ENCODE measurements around the gene BAIAP2.

Gene BAIAP2

DNA sequence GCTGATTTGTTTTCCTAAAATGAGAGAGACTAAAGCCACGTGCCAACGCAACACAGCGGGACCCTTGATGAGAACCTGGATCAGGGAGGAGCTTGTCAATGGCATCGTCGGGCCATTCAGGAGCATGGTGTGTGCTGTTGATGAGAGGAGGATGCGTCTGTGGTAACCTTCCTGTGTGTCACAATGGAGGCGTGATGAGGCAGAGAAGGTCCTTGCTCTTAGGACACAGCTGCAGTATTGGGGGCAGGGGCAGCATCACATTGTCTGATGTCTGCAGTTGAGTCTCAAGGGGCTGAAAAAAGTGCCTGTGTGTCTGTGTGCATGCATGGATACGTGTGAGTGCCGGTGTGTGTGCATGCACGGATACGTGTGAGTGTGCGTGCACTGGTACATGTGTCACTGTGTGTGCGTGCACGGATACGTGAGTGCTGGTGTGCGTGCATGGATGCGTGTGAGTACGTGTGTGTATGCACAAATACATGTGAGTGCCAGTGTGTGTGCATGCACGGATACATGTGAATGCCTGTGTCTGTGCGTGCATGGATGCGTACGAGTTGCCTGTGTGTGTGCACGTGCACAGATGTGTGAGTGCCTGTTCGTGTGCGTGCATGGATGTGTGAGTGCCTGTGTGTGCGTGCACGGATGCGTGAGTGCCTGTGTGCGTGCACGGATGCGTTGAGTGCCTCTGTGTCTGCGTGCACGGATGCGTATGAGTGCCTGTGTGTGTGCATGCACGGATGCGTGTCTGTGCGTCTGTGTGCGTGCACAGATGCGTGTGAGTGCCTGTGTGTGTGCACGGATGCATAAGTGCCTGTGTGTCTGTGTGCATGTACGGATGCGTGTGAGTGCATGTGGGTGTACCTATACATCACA lies 39.3 kb downstream of the BAIAP2 start:
- Histone ChIP-seq H3K4me2 (ENCODE audit: low read depth, low read length, poor library complexity, severe bottlenecking) (no peak overlapping the region), H3K9ac (ENCODE audit: low read length) (no peak overlapping the region)
- TF ChIP-seq EZH2phosphoT487 (conservative IDR thresholded peaks at IDR 0.05; ENCODE audit: low read length): no peak
- no peak for TF ChIP-seq CTCF (IDR thresholded peaks at IDR 0.05; ENCODE audit: insufficient read depth, low read length, poor library complexity, severe bottlenecking)

GRCh38 chr17:81074875-81075274 lies 39.9 kb downstream of the BAIAP2 start:
- Histone ChIP-seq H2AFZ (ENCODE audit: low read depth, low read length, severe bottlenecking) (no peak overlapping the region), H3K9me2 (replicated peaks; ENCODE audit: insufficient read depth, low read length) (no peaks in the 10 kb centered on the region), H3K79me2 (ENCODE audit: insufficient read depth, low read length) (no peaks in the 10 kb centered on the region), H3K9me3 (ENCODE audit: insufficient read depth, low read length) (no peaks in the 10 kb centered on the region), H3K4me2 (ENCODE audit: low read depth, low read length, poor library complexity, severe bottlenecking) (no peak overlapping the region), H4K20me1 (ENCODE audit: low read depth, low read length) (no peaks in the 10 kb centered on the region), H3K27me3 (ENCODE audit: low read length) (no peaks in the 10 kb centered on the region), H3K9ac (ENCODE audit: low read length) (no peak overlapping the region), H3K4me3 (ENCODE audit: insufficient read depth, low read length, poor library complexity, severe bottlenecking) (no peak overlapping the region), H3K36me3 (ENCODE audit: low read length) (no peaks in the 10 kb centered on the region), H3K27ac (ENCODE audit: low read depth, low read length) (no peak overlapping the region), H3F3A (ENCODE audit: insufficient read depth) (no peaks in the 10 kb centered on the region)
- TF ChIP-seq CTCF (IDR thresholded peaks at IDR 0.05; ENCODE audit: insufficient read depth, low read length, poor library complexity, severe bottlenecking): no peak
- TF ChIP-seq EZH2phosphoT487 (conservative IDR thresholded peaks at IDR 0.05; ENCODE audit: low read length): no peak

More for the DNA sequence above, 39.3 kb downstream of the BAIAP2 start:
- H3K9me3 ChIP-seq (ENCODE audit: insufficient read depth, low read length): no peaks in the 10 kb centered on the region
- H3F3A ChIP-seq (ENCODE audit: insufficient read depth): no peaks in the 10 kb centered on the region
- no peaks in the 10 kb centered on the region for H3K36me3 ChIP-seq (ENCODE audit: low read length)
- no peaks in the 10 kb centered on the region for H3K79me2 ChIP-seq (ENCODE audit: insufficient read depth, low read length)
- no peaks in the 10 kb centered on the region for H4K20me1 ChIP-seq (ENCODE audit: low read depth, low read length)
- H3K9me2 ChIP-seq (replicated peaks; ENCODE audit: insufficient read depth, low read length): no peaks in the 10 kb centered on the region
- no peak overlapping the region for H3K4me3 ChIP-seq (ENCODE audit: insufficient read depth, low read length, poor library complexity, severe bottlenecking)
- no peak overlapping the region for H3K27ac ChIP-seq (ENCODE audit: low read depth, low read length)
- H3K27me3 ChIP-seq (ENCODE audit: low read length): no peaks in the 10 kb centered on the region
- no peak overlapping the region for H2AFZ ChIP-seq (ENCODE audit: low read depth, low read length, severe bottlenecking)

- no peaks in the 10 kb centered on the region for H3K9me3 ChIP-seq (ENCODE audit: insufficient read depth, low read length)
- no peaks in the 10 kb centered on the region for H3K27me3 ChIP-seq (ENCODE audit: low read length)
- no peak overlapping the region for H3K27ac ChIP-seq (ENCODE audit: low read depth, low read length)
- no peaks in the 10 kb centered on the region for H3F3A ChIP-seq (ENCODE audit: insufficient read depth)
- no peaks in the 10 kb centered on the region for H4K20me1 ChIP-seq (ENCODE audit: low read depth, low read length)
- no peaks in the 10 kb centered on the region for H3K9me2 ChIP-seq (replicated peaks; ENCODE audit: insufficient read depth, low read length)
- TF ChIP-seq EZH2phosphoT487 (conservative IDR thresholded peaks at IDR 0.05; ENCODE audit: low read length): no peak
- TF ChIP-seq CTCF (IDR thresholded peaks at IDR 0.05; ENCODE audit: insufficient read depth, low read length, poor library complexity, severe bottlenecking): no peak
- no peaks in the 10 kb centered on the region for H3K79me2 ChIP-seq (ENCODE audit: insufficient read depth, low read length)
- no peak overlapping the region for H3K4me3 ChIP-seq (ENCODE audit: insufficient read depth, low read length, poor library complexity, severe bottlenecking)
- H3K36me3 ChIP-seq (ENCODE audit: low read length): no peaks in the 10 kb centered on the region
- H3K9ac ChIP-seq (ENCODE audit: low read length): no peak overlapping the region
- H2AFZ ChIP-seq (ENCODE audit: low read depth, low read length, severe bottlenecking): no peak overlapping the region
- no peak overlapping the region for H3K4me2 ChIP-seq (ENCODE audit: low read depth, low read length, poor library complexity, severe bottlenecking)
Measured at GRCh38 chr17:81075307-81075706, 40.4 kb downstream of the BAIAP2 start.

Data from SU-DHL-6 (cell line).